CD4-positive, CD25-positive, alpha-beta regulatory T cell (primary cell): ENCODE results near the gene FEM1C. TPM values are rescaled to one million over a fixed set of nuclear protein-coding genes. Genes with fewer than 3 reads are reported as not detected.

Experiments used
- ATAC-seq, 2 donors: fragments of 150-1000 bp; cut with Tn5 transposase; one replicate each; pipeline ENCODE4 v1.10.0; 2021; ENCODE audit warnings: low read depth in 2 of 2, moderate number of reproducible peaks in 2 of 2, moderate library complexity in 1 of 2
- DNase-seq, 3 donors: peaks; one replicate each; pipeline versions ENCODE4 v3.0.0 to v3.0.0-alpha.2; 2012 to 2022; ENCODE audit warnings: mixed read lengths in 1 of 3
- H3K27ac ChIP-seq: one replicate; pipeline ENCODE4 v1.7.0; 2013; ENCODE audit warnings: mild to moderate bottlenecking, low read length; ENCODE audit not compliant: insufficient read depth, poor library complexity, severe bottlenecking
- H3K27me3 ChIP-seq: one replicate; pipeline ENCODE4 v1.7.0; 2013; ENCODE audit warnings: low read length; ENCODE audit not compliant: control insufficient read depth, insufficient read depth
- H3K36me3 ChIP-seq: one replicate; pipeline ENCODE4 v1.7.0; 2013; ENCODE audit warnings: mild to moderate bottlenecking, low read length, moderate library complexity; ENCODE audit not compliant: control insufficient read depth, insufficient read depth
- H3K4me1 ChIP-seq: 2 replicates; pipeline ENCODE4 v1.7.0; 2013; ENCODE audit warnings: mild to moderate bottlenecking, low read length; ENCODE audit not compliant: insufficient read depth, control insufficient read depth, poor library complexity, severe bottlenecking
- H3K4me3 ChIP-seq: one replicate; pipeline ENCODE4 v1.7.0; 2013; ENCODE audit warnings: low read depth, mild to moderate bottlenecking, low read length, moderate library complexity
- H3K9me3 ChIP-seq, 2 experiments: 1 replicate in 1 of 2; 2 replicates in 1 of 2; pipeline ENCODE4 v1.7.0; 2013; ENCODE audit warnings: low read length in 2 of 2, mild to moderate bottlenecking in 1 of 2, moderate library complexity in 1 of 2; ENCODE audit not compliant: control insufficient read depth in 2 of 2
- H3K27ac Mint-ChIP-seq, 3 donors: one replicate each; pipeline ENCODE4 v1.8.0; 2020 to 2022; ENCODE audit warnings: mild to moderate bottlenecking in 3 of 3, mixed read lengths in 3 of 3, moderate library complexity in 2 of 3
- H3K27me3 Mint-ChIP-seq: one replicate; pipeline ENCODE4 v1.8.0; 2022; ENCODE audit warnings: mild to moderate bottlenecking, mixed read lengths
- H3K36me3 Mint-ChIP-seq: one replicate; pipeline ENCODE4 v1.8.0; 2020; ENCODE audit warnings: mixed read lengths
- H3K4me1 Mint-ChIP-seq, 4 donors: one replicate each; pipeline ENCODE4 v1.8.0; 2020 to 2022; ENCODE audit warnings: mixed read lengths in 4 of 4, mild to moderate bottlenecking in 1 of 4
- H3K4me3 Mint-ChIP-seq, 4 donors: one replicate each; pipeline ENCODE4 v1.8.0; 2020 to 2022; ENCODE audit warnings: mild to moderate bottlenecking in 4 of 4, mixed read lengths in 4 of 4, moderate library complexity in 3 of 4
- H3K9me3 Mint-ChIP-seq, 7 donors: one replicate each; pipeline ENCODE4 v1.8.0; 2020 to 2022; ENCODE audit warnings: mixed read lengths in 7 of 7, mild to moderate bottlenecking in 3 of 7, moderate library complexity in 2 of 7
- polyA plus RNA-seq, 4 donors: library from polyadenylated mRNA; unstranded; fragments of 300-500 nt; fragmentation: Illumina TruSeq; gene quantifications; one replicate each; pipeline ENCODE4 v1.2.3, GENCODE V29; 2021
- total RNA-seq: library from RNA; stranded (reverse); gene quantifications from one replicate; pipeline ENCODE4 v1.2.3, GENCODE V29; 2022

Gene FEM1C
- total and polyA plus RNA-seq, 5 donors from 2014 or later, result 0.65 to 40.1 (median 3.5) TPM

- H3K36me3 ChIP-seq, result no peaks in the 10 kb centered on the region
- ATAC-seq (no peak), DNase-seq (no peak)
- H3K27me3 Mint-ChIP-seq, result peaks cover 19% of the 10 kb centered on the region
- peaks cover 6% of the 10 kb centered on the region for H3K27me3 ChIP-seq
- H3K27ac ChIP-seq, result no peak overlapping the region
- H3K9me3 ChIP-seq, result no peaks in the 10 kb centered on the region
- no peak overlapping the region for H3K4me3 ChIP-seq
- H3K9me3 Mint-ChIP-seq, result no peaks in the 10 kb centered on the region
- H3K4me3 Mint-ChIP-seq, result no peak overlapping the region
- H3K36me3 Mint-ChIP-seq, result no peaks in the 10 kb centered on the region
- no peaks in the 10 kb centered on the region for H3K4me1 ChIP-seq
- no peaks in the 10 kb centered on the region for H3K4me1 Mint-ChIP-seq
- H3K27ac Mint-ChIP-seq, result no peak overlapping the region
Measured at GRCh38 chr5:115571441-115571878, 26.9 kb upstream of the FEM1C start.

GRCh38 chr5:115568668-115569067 lies 24.1 kb upstream of the FEM1C start:
- Mint-ChIP-seq H3K9me3 (no peaks in the 10 kb centered on the region), H3K4me1 (no peaks in the 10 kb centered on the region), H3K27ac (no peak overlapping the region), H3K36me3 (no peaks in the 10 kb centered on the region), H3K4me3 (no peak overlapping the region), H3K27me3 (peaks cover 25% of the 10 kb centered on the region)
- H3K9me3 ChIP-seq, result no peaks in the 10 kb centered on the region
- ATAC-seq, result no peak
- no peak overlapping the region for H3K27ac ChIP-seq
- H3K36me3 ChIP-seq, result no peaks in the 10 kb centered on the region
- no peak overlapping the region for H3K4me3 ChIP-seq
- H3K27me3 ChIP-seq, result peaks cover 7% of the 10 kb centered on the region
- no peak for DNase-seq
- no peaks in the 10 kb centered on the region for H3K4me1 ChIP-seq

GRCh38 chr5:115565233-115565632 lies 20.7 kb upstream of the FEM1C start:
- H3K27ac ChIP-seq, result no peak overlapping the region
- peaks cover 0 to 5% (median 0%) of the 10 kb centered on the region in 7 donors for H3K9me3 Mint-ChIP-seq
- H3K36me3 Mint-ChIP-seq, result no peaks in the 10 kb centered on the region
- DNase-seq (no peak), ATAC-seq (no peak)
- no peaks in the 10 kb centered on the region for H3K4me1 Mint-ChIP-seq
- no peaks in the 10 kb centered on the region for H3K4me1 ChIP-seq
- peaks cover 21% of the 10 kb centered on the region for H3K27me3 Mint-ChIP-seq
- no peak overlapping the region for H3K4me3 Mint-ChIP-seq
- no peaks in the 10 kb centered on the region for H3K9me3 ChIP-seq
- H3K27me3 ChIP-seq, result peaks cover 13% of the 10 kb centered on the region
- no peak overlapping the region for H3K27ac Mint-ChIP-seq
- H3K4me3 ChIP-seq, result no peak overlapping the region
- no peaks in the 10 kb centered on the region for H3K36me3 ChIP-seq

- Histone ChIP-seq H3K27me3 (peaks cover 18% of the 10 kb centered on the region), H3K36me3 (no peaks in the 10 kb centered on the region), H3K9me3 (no peaks in the 10 kb centered on the region), H3K4me3 (no peak overlapping the region), H3K27ac (no peak overlapping the region), H3K4me1 (no peaks in the 10 kb centered on the region)
- Mint-ChIP-seq H3K27ac (no peak overlapping the region), H3K27me3 (peaks cover 17% of the 10 kb centered on the region), H3K4me1 (no peaks in the 10 kb centered on the region), H3K4me3 (no peak overlapping the region), H3K36me3 (no peaks in the 10 kb centered on the region), H3K9me3 (peaks cover 0 to 6% (median 0%) of the 10 kb centered on the region in 7 donors)
- DNase-seq, result no peak
- no peak for ATAC-seq
Measured at GRCh38 chr5:115561176-115561575, 16.6 kb upstream of the FEM1C start.

- no peaks in the 10 kb centered on the region for H3K4me1 Mint-ChIP-seq
- H3K9me3 ChIP-seq, result no peaks in the 10 kb centered on the region
- no peak overlapping the region for H3K27ac ChIP-seq
- H3K27ac Mint-ChIP-seq, result no peak overlapping the region
- no peak overlapping the region for H3K4me3 Mint-ChIP-seq
- no peak for ATAC-seq
- H3K36me3 Mint-ChIP-seq, result no peaks in the 10 kb centered on the region
- peaks cover 20% of the 10 kb centered on the region for H3K27me3 ChIP-seq
- H3K4me1 ChIP-seq, result no peaks in the 10 kb centered on the region
- no peak overlapping the region for H3K4me3 ChIP-seq
- no peak for DNase-seq
- H3K36me3 ChIP-seq, result no peaks in the 10 kb centered on the region
- H3K27me3 Mint-ChIP-seq, result peaks cover 10% of the 10 kb centered on the region
- H3K9me3 Mint-ChIP-seq, result peaks cover 0 to 6% (median 0%) of the 10 kb centered on the region in 7 donors
Measured at GRCh38 chr5:115559524-115559923, 14.9 kb upstream of the FEM1C start.

- Mint-ChIP-seq H3K4me3 (no peak overlapping the region), H3K9me3 (peaks cover 0 to 6% (median 0%) of the 10 kb centered on the region in 7 donors), H3K27ac (no peak overlapping the region), H3K27me3 (peaks cover 10% of the 10 kb centered on the region), H3K36me3 (no peaks in the 10 kb centered on the region), H3K4me1 (no peaks in the 10 kb centered on the region)
- no peak for ATAC-seq
- no peak overlapping the region for H3K4me3 ChIP-seq
- H3K9me3 ChIP-seq, result no peaks in the 10 kb centered on the region
- no peak overlapping the region for H3K27ac ChIP-seq
- H3K4me1 ChIP-seq, result no peaks in the 10 kb centered on the region
- H3K27me3 ChIP-seq, result peaks cover 18% of the 10 kb centered on the region
- no peak for DNase-seq
- H3K36me3 ChIP-seq, result no peaks in the 10 kb centered on the region
Measured at GRCh38 chr5:115558388-115558956, 13.9 kb upstream of the FEM1C start.

- ATAC-seq, result peak in 1 of 2 donors; percentile 81
- Histone ChIP-seq H3K9me3 (no peaks in the 10 kb centered on the region), H3K4me3 (no peak overlapping the region), H3K36me3 (no peaks in the 10 kb centered on the region), H3K27ac (no peak overlapping the region), H3K4me1 (no peaks in the 10 kb centered on the region), H3K27me3 (peaks cover 20% of the 10 kb centered on the region)
- peak overlapping the region in 1 of 3 donors; percentile 88 for H3K27ac Mint-ChIP-seq
- H3K36me3 Mint-ChIP-seq, result no peaks in the 10 kb centered on the region
- H3K27me3 Mint-ChIP-seq, result peaks cover 10% of the 10 kb centered on the region
- peak in 1 of 3 donors; percentile 18 for DNase-seq
- peaks cover 0 to 5% (median 0%) of the 10 kb centered on the region in 7 donors for H3K9me3 Mint-ChIP-seq
- H3K4me3 Mint-ChIP-seq, result no peak overlapping the region
- H3K4me1 Mint-ChIP-seq, result no peaks in the 10 kb centered on the region
Measured at GRCh38 chr5:115557667-115558387, 13.3 kb upstream of the FEM1C start.

- no peak for DNase-seq
- H3K36me3 Mint-ChIP-seq, result no peaks in the 10 kb centered on the region
- no peak overlapping the region for H3K27ac ChIP-seq
- H3K27me3 Mint-ChIP-seq, result peaks cover 13% of the 10 kb centered on the region
- H3K27ac Mint-ChIP-seq, result peak overlapping the region in 1 of 3 donors; percentile 90
- no peak for ATAC-seq
- H3K27me3 ChIP-seq, result peaks cover 22% of the 10 kb centered on the region
- H3K4me3 Mint-ChIP-seq, result no peak overlapping the region
- no peaks in the 10 kb centered on the region for H3K4me1 Mint-ChIP-seq
- no peaks in the 10 kb centered on the region for H3K9me3 ChIP-seq
- H3K36me3 ChIP-seq, result no peaks in the 10 kb centered on the region
- no peaks in the 10 kb centered on the region for H3K4me1 ChIP-seq
- H3K4me3 ChIP-seq, result no peak overlapping the region
- H3K9me3 Mint-ChIP-seq, result peaks cover 0 to 5% (median 0%) of the 10 kb centered on the region in 7 donors
Measured at GRCh38 chr5:115556276-115556675, 11.7 kb upstream of the FEM1C start.
